HCT116 (cell line): ENCODE measurements around the gene NEURL2. TPM values are rescaled to one million over a fixed set of nuclear protein-coding genes. Genes with fewer than 3 reads are reported as not detected.

Experiments
- ATAC-seq: fragments of 200-7000 bp; cut with Tn5 transposase; 2 replicates; pipeline ENCODE4 v1.9.1; 2020; ENCODE audit warnings: mild to moderate bottlenecking, moderate library complexity
- BruUV-seq: library from RNA; stranded (reverse); fragments of 400-500 nt; replicated peaks from 2 replicates; lab custom pipeline; 2021; lab: Mats Ljungman, UMichigan
- CTCF ChIA-PET: fragments of 300-600 bp; sonication (Branson Sonifier 250); formaldehyde crosslinking; loops from one replicate; lab custom pipeline; 2021; ENCODE audit warnings: antibody characterized with exemption; lab: Charles Lee
- POLR2A ChIA-PET: fragments of 300-600, 350-600 bp; sonication (Branson Sonifier 250); formaldehyde crosslinking; loops from one replicate; lab custom pipeline; 2021; ENCODE audit warnings: antibody characterized with exemption; lab: Charles Lee
- RAD21 ChIA-PET, 2 experiments: fragments of 300-600 bp; sonication (Branson Sonifier 250); formaldehyde crosslinking; loops; one replicate each; lab custom pipeline; 2023; ENCODE audit warnings: low total read pairs in 2 of 2; ENCODE audit not compliant: uncharacterized antibody in 2 of 2, unreplicated experiment in 2 of 2, low non-redundant PET in 1 of 2; lab: Charles Lee
- DNase-seq: peaks from one replicate; pipeline ENCODE4 v3.0.0-alpha.2; 2010; ENCODE audit warnings: low read depth, low spot score
- H2AFZ ChIP-seq: fragments of 200-600 bp; shearing (Covaris generic), sonication (generic); 2 replicates; pipeline ENCODE4 v1.6.1; 2017; ENCODE audit warnings: low read depth, mixed run types, mixed read lengths, antibody characterized with exemption, low read length; ENCODE audit not compliant: poor library complexity, severe bottlenecking
- H3K27ac ChIP-seq: 2 replicates; pipeline ENCODE4 v1.5.1; 2012; ENCODE audit warnings: low read depth, low read length
- H3K27me3 ChIP-seq: fragments of 200-600 bp; sonication (generic); 2 replicates; pipeline ENCODE4 v1.6.1; 2016; ENCODE audit warnings: mixed run types, low read length, mixed read lengths; ENCODE audit not compliant: insufficient read depth
- H3K36me3 ChIP-seq, 2 experiments: fragments of 200-500 bp in 1 of 2; fragments of 200-600 bp in 1 of 2; sonication (Bioruptor generic) in 1 of 2; sonication (generic) in 1 of 2; 2 replicates each; pipeline versions ENCODE4 v1.5.1 to v1.6.1; 2014 to 2016; ENCODE audit warnings: low read length in 2 of 2, inconsistent platforms in 1 of 2, mixed read lengths in 1 of 2, mixed run types in 1 of 2; ENCODE audit not compliant: insufficient read depth in 2 of 2, control insufficient read depth in 1 of 2
- H3K4me1 ChIP-seq, 2 experiments: fragments of 200-600 bp in 1 of 2; sonication (generic) in 1 of 2; 2 replicates each; pipeline versions ENCODE4 v1.5.1 to v1.6.1; 2012 to 2017; ENCODE audit warnings: low read length in 2 of 2, inconsistent platforms in 1 of 2, mild to moderate bottlenecking in 1 of 2, mixed read lengths in 1 of 2, mixed run types in 1 of 2, moderate library complexity in 1 of 2; ENCODE audit not compliant: insufficient read depth in 2 of 2, control insufficient read depth in 1 of 2
- H3K4me2 ChIP-seq: fragments of 200-600 bp; sonication (generic); 2 replicates; pipeline ENCODE4 v1.6.1; 2017; ENCODE audit warnings: mixed run types, low read length, mixed read lengths
- H3K4me3 ChIP-seq, 2 experiments: fragments of 200-600 bp in 1 of 2; sonication (generic) in 1 of 2; replicated peaks in 1 of 2; 2 replicates each; pipeline ENCODE4 v1.5.1; 2011 to 2016; ENCODE audit warnings: low read length in 2 of 2, control low read depth in 1 of 2, low read depth in 1 of 2, mild to moderate bottlenecking in 1 of 2, mixed read lengths in 1 of 2, mixed run types in 1 of 2
- H3K79me2 ChIP-seq: fragments of 200-600 bp; sonication (generic); 2 replicates; pipeline ENCODE4 v1.6.1; 2017; ENCODE audit warnings: mild to moderate bottlenecking, mixed run types, low read length, moderate library complexity, mixed read lengths; ENCODE audit not compliant: insufficient read depth
- H3K9ac ChIP-seq: fragments of 200-600 bp; sonication (generic); 2 replicates; pipeline ENCODE4 v1.6.1; 2016; ENCODE audit warnings: low read length, mixed read lengths
- H3K9me2 ChIP-seq: fragments of 200-600 bp; sonication (generic), shearing (Covaris generic); 2 replicates; pipeline ENCODE4 v1.6.1; 2017; ENCODE audit warnings: mixed run types, mild to moderate bottlenecking, moderate library complexity; ENCODE audit not compliant: insufficient read depth
- H3K9me3 ChIP-seq, 2 experiments: fragments of 200-500 bp in 1 of 2; fragments of 200-600 bp in 1 of 2; sonication (Bioruptor generic) in 1 of 2; sonication (generic) in 1 of 2; 2 replicates each; pipeline ENCODE4 v1.6.1; 2014 to 2017; ENCODE audit warnings: low read length in 2 of 2, mixed read lengths in 2 of 2, inconsistent platforms in 1 of 2, low read depth in 1 of 2, mild to moderate bottlenecking in 1 of 2, mixed run types in 1 of 2, moderate library complexity in 1 of 2; ENCODE audit not compliant: control insufficient read depth in 1 of 2, insufficient read depth in 1 of 2
- H4K20me1 ChIP-seq: fragments of 200-600 bp; sonication (generic), shearing (Covaris generic); 2 replicates; pipeline ENCODE4 v1.6.1; 2017; ENCODE audit warnings: mixed run types, mild to moderate bottlenecking, moderate library complexity; ENCODE audit not compliant: insufficient read depth
- CBX3 ChIP-seq: IDR thresholded peaks from 2 replicates; pipeline ENCODE4 v1.6.1; 2012; ENCODE audit warnings: low read depth
- EGR1 ChIP-seq: IDR thresholded peaks from 2 replicates; pipeline ENCODE4 v1.6.1; 2012; ENCODE audit warnings: low read depth
- ELF1 ChIP-seq: IDR thresholded peaks from 2 replicates; pipeline ENCODE4 v1.6.1; 2012; ENCODE audit warnings: low read depth, borderline replicate concordance
- EZH2phosphoT487 ChIP-seq: fragments of 200-600 bp; IDR thresholded peaks from 2 replicates; pipeline ENCODE4 v1.6.1; 2018; ENCODE audit warnings: antibody characterized with exemption, borderline replicate concordance
- JUND ChIP-seq: IDR thresholded peaks from 2 replicates; pipeline ENCODE4 v1.6.1; 2012
- SIN3A ChIP-seq: IDR thresholded peaks from 2 replicates; pipeline ENCODE4 v1.6.1; 2012; ENCODE audit warnings: low read depth
- YY1 ChIP-seq: IDR thresholded peaks from 2 replicates; pipeline ENCODE4 v1.6.1; 2011; ENCODE audit warnings: low read length, low read depth, moderate library complexity, mild to moderate bottlenecking; ENCODE audit not compliant: insufficient replicate concordance; ENCODE audit errors: extremely low read depth
- ZFX ChIP-seq: fragments of 450-650 bp; IDR thresholded peaks from 2 replicates; pipeline ENCODE4 v1.6.1; 2017
- intact Hi-C: fragments of 100-400 bp; cut with micrococcal nuclease; formaldehyde crosslinking; loops from 2 replicates; pipeline ENCODE4 v1.10.0; 2022
- total RNA-seq: library from RNA; stranded (reverse); gene quantifications from one replicate; pipeline ENCODE4 v1.2.1, GENCODE V29; 2021; ENCODE audit not compliant: unreplicated experiment
- TF ChIP-seq, protein P1 (sequence below): IDR thresholded peaks from 2 replicates; pipeline ENCODE4 v1.6.1; 2012; ENCODE audit warnings: low read depth
- TF ChIP-seq, protein P2 (sequence below): IDR thresholded peaks from 2 replicates; pipeline ENCODE4 v1.6.1; 2012

Gene NEURL2
- total RNA-seq, 1 experiment from 2014 or later, result 0.96 TPM

DNA sequence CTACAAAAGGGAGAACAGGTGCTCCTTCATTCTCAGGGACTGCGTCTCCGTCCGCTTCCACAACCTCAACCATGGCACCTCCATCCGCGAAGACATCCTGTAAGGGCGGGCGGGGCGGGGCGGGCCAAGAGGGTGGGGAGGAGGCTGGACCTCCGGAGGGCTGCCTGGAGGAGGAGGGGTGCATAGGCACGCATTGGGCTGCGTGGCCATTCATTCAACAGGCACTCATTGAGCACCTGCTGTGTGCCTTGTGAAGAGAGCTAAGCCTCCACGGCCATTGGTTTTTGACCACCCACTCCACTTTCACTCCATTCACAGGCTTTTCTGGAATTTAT lies 33.2 kb downstream of the NEURL2 start:
- BruUV-seq, result no TSS peak
- ATAC-seq, result peak; percentile 6
- RAD21 ChIA-PET, result no interaction called here

More for the DNA sequence above, 33.2 kb downstream of the NEURL2 start:
- H3K9me2 ChIP-seq, result no peaks in the 10 kb centered on the region
- no peaks in the 10 kb centered on the region for H3K9me3 ChIP-seq
- intact Hi-C loops, result no loop called here
- no peaks in the 10 kb centered on the region for H4K20me1 ChIP-seq
- peak overlapping the region; percentile 46; the same call in 1 of the 2 replicates for H3K27ac ChIP-seq
- no peak overlapping the region for H3K9ac ChIP-seq
- CTCF ChIA-PET, result interaction anchor here (1.6 kb wide), 1 partner anchor 23 kb away, joined by 3 read pairs; the partner anchor contains the start of gene ZSWIM1
- H2AFZ ChIP-seq, result no peak overlapping the region
- no peaks in the 10 kb centered on the region for H3K36me3 ChIP-seq
- no peaks in the 10 kb centered on the region for H3K27me3 ChIP-seq
- DNase-seq, result no peak
- H3K79me2 ChIP-seq, result 0 out of 2 replicates have a peak, but pooled peaks cover 12% of the 10 kb centered on the region
- peak overlapping the region; percentile 95 for H3K4me2 ChIP-seq
- no peak for TF ChIP-seq ZFX
- no peak for TF ChIP-seq EGR1
- no peak for TF ChIP-seq YY1
- TF ChIP-seq JUND, result no peak
- TF ChIP-seq ELF1, result no peak
- TF ChIP-seq, protein P1, sequence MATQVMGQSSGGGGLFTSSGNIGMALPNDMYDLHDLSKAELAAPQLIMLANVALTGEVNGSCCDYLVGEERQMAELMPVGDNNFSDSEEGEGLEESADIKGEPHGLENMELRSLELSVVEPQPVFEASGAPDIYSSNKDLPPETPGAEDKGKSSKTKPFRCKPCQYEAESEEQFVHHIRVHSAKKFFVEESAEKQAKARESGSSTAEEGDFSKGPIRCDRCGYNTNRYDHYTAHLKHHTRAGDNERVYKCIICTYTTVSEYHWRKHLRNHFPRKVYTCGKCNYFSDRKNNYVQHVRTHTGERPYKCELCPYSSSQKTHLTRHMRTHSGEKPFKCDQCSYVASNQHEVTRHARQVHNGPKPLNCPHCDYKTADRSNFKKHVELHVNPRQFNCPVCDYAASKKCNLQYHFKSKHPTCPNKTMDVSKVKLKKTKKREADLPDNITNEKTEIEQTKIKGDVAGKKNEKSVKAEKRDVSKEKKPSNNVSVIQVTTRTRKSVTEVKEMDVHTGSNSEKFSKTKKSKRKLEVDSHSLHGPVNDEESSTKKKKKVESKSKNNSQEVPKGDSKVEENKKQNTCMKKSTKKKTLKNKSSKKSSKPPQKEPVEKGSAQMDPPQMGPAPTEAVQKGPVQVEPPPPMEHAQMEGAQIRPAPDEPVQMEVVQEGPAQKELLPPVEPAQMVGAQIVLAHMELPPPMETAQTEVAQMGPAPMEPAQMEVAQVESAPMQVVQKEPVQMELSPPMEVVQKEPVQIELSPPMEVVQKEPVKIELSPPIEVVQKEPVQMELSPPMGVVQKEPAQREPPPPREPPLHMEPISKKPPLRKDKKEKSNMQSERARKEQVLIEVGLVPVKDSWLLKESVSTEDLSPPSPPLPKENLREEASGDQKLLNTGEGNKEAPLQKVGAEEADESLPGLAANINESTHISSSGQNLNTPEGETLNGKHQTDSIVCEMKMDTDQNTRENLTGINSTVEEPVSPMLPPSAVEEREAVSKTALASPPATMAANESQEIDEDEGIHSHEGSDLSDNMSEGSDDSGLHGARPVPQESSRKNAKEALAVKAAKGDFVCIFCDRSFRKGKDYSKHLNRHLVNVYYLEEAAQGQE, result no peak
- TF ChIP-seq CBX3, result no peak
- TF ChIP-seq, protein P2, sequence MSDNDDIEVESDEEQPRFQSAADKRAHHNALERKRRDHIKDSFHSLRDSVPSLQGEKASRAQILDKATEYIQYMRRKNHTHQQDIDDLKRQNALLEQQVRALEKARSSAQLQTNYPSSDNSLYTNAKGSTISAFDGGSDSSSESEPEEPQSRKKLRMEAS, result no peak
- TF ChIP-seq SIN3A, result no peak
- no peak for TF ChIP-seq EZH2phosphoT487
- POLR2A ChIA-PET, result interaction anchor here (1.9 kb wide), 1 partner anchor 24 kb away, joined by 8 read pairs; the partner anchor contains the start of gene ZSWIM1
- H3K4me3 ChIP-seq, result peak overlapping the region; percentile 72 to 96
- peaks cover 15 to 36% of the 10 kb centered on the region in 2 experiments for H3K4me1 ChIP-seq
